ENCODE results near the gene AP3D1.
"Not testable (repeated sequence)": the region's sequence is repeated elsewhere in the genome, so short reads cannot be mapped to it uniquely, and the experiment has no call there.

AP3D1 gene

DNA sequence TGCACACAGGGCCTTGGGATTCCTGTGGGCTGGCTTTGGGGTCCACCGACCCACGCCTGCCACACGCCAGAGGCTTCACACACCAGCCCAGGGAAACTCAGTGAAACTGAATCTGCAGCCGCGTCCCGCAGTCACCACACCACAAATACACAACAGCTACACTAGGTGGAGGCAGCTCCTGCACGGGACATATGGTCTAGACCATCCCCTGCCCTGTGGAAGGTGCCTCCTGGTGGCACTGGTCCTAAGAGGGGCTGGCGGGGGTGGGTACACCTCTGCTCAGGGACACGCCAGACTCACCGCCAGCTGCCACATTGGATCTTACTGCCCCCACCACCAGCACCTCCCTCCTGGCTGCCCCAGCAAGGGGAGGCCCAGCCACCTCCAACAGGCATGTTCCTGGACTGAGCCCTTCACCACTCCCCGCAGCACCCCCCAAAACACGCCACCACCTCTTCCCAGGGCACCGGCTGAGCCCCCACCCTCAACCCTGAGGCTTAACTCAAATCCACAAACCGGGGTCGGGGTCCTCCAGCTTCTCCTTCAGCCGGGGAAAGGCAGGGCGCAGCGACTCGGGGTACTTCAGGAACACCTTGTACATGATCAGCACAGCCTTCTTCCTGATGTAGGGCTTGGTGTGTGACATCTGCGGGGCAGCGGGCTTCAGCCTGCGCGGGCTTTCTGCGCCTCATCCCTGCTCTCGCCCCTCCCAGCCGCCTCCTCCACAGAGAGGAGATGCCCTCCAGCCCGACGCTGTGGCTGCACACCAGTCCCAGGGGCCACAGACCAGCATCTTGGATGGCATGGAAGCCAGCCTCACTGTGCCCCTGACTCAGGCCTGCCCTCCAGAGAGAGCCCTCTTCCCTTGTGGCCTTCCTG, 21.2 kb downstream of the AP3D1 start:
- TF ChIP-seq, protein P1, sequence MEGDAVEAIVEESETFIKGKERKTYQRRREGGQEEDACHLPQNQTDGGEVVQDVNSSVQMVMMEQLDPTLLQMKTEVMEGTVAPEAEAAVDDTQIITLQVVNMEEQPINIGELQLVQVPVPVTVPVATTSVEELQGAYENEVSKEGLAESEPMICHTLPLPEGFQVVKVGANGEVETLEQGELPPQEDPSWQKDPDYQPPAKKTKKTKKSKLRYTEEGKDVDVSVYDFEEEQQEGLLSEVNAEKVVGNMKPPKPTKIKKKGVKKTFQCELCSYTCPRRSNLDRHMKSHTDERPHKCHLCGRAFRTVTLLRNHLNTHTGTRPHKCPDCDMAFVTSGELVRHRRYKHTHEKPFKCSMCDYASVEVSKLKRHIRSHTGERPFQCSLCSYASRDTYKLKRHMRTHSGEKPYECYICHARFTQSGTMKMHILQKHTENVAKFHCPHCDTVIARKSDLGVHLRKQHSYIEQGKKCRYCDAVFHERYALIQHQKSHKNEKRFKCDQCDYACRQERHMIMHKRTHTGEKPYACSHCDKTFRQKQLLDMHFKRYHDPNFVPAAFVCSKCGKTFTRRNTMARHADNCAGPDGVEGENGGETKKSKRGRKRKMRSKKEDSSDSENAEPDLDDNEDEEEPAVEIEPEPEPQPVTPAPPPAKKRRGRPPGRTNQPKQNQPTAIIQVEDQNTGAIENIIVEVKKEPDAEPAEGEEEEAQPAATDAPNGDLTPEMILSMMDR (IDR thresholded peaks at IDR 0.05; ENCODE audit: extremely low read depth, missing control alignments), result no peak
- no peak for DNase-seq (ENCODE audit: low spot score)

DNA sequence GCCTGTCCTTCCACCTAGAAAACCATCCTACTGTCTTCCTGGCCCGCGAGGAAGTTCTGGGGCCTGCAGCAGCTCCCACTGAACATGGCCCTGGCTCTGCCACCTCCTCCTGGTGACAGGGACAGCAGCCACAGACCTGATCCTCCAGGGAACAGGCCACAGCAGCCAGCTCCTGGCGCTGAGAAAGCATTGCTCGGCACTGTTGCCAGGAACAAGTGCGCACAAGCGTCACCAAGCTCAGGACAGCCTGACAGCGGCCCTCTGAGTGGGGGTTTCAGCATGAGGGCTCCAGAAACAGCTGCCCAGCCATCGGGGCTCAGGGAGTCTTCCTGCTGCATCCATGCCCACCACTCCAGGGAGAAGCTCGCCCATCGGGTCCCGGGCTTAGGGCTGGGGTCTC, 21.9 kb downstream of the AP3D1 start:
- DNase-seq (ENCODE audit: low spot score), result no peak
- TF ChIP-seq, protein P1 (IDR thresholded peaks at IDR 0.05; ENCODE audit: extremely low read depth, missing control alignments), result no peak

DNA sequence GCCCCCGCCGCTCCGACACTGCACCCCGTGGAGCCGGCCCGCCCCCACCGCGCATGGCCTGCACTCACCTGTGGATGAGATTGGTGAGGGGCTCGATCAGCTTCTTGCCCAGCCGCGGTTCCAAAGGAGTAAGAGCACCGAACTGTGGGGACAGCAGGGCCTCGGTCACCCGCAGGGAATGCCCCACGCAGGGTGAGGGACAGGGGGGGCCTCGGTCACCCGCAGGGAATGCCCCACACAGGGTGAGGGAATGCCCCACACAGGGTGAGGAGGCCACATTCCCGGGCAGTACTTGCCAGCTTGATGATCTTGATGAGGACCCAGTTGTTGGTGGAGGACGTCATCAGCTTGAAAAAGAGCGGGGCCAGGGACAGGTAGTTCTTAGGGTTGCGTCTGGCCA, 22.3 kb downstream of the AP3D1 start:
- DNase-seq (ENCODE audit: low spot score), result no peak
- TF ChIP-seq, protein P1 (IDR thresholded peaks at IDR 0.05; ENCODE audit: extremely low read depth, missing control alignments), result no peak

DNA sequence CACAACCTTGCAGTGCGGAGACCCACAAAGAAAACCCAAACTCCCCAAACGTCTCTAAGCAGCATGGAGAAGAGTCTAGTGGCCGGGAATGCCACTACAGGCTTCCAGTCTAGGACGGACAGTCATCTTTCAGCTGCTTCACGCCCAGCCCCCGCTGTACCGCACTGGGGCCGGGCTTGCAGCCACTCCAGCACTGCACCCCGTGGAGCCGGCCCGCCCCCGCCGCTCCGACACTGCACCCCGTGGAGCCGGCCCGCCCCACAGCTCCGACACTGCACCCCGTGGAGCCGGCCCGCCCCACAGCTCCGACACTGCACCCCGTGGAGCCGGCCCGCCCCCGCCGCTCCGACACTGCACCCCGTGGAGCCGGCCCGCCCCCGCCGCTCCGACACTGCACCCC, 23.1 kb downstream of the AP3D1 start:
- DNase-seq (ENCODE audit: low spot score), result not testable (repeated sequence)

DNA sequence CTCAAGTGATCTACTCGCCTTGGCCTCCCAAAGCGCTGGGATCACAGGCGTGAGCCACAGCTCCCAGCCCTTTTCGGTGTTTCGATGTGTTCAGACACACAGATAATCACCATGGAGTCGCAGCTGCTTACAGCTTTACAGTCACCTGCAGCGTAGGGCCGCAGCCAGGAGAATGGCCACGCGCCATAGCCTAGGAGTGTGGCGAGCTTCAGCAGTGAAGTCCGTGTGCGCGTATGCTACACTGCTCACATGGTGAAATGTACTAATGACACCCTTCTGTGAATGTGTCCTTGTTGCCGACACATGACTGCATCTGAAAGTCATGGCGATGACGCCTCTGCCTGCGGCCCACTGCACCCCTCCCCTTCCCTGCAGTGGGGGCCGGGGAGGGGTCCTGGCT, 23.6 kb downstream of the AP3D1 start:
- DNase-seq (ENCODE audit: low spot score), result no peak
- TF ChIP-seq, protein P1 (IDR thresholded peaks at IDR 0.05; ENCODE audit: extremely low read depth, missing control alignments), result no peak

DNA sequence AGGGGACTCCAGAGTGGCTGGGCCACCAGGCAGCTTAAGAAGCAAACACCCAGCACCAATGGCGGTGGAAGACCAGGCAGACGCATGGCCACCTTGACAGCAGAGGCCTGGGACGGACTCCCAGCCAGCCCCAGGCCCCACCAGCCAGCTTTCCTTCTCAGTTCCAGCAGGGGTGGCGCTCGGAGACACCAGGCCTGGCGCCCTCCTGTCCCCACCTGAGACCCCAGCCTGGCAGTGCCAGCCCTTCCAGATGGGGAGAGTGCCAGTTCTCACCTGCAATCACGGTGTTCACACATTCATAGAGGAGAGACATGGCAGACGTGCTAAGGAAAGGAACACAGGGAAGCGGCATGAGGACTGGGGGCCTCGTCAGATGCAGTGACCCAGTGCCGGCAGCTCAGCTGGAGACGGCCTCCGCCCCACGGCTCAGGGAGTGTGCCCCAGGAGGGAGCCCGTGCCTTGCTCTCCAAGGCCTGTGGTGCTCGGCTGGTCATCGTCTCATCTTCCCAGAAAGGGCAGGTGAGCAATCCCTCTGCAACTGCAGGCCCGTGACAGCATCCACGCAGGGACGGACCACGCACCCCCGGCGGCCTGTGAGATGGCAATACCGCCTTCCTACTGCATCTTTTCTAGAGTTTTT, 24.4 kb downstream of the AP3D1 start:
- DNase-seq (ENCODE audit: low spot score), result no peak
- TF ChIP-seq, protein P1 (IDR thresholded peaks at IDR 0.05; ENCODE audit: extremely low read depth, missing control alignments), result no peak

DNA sequence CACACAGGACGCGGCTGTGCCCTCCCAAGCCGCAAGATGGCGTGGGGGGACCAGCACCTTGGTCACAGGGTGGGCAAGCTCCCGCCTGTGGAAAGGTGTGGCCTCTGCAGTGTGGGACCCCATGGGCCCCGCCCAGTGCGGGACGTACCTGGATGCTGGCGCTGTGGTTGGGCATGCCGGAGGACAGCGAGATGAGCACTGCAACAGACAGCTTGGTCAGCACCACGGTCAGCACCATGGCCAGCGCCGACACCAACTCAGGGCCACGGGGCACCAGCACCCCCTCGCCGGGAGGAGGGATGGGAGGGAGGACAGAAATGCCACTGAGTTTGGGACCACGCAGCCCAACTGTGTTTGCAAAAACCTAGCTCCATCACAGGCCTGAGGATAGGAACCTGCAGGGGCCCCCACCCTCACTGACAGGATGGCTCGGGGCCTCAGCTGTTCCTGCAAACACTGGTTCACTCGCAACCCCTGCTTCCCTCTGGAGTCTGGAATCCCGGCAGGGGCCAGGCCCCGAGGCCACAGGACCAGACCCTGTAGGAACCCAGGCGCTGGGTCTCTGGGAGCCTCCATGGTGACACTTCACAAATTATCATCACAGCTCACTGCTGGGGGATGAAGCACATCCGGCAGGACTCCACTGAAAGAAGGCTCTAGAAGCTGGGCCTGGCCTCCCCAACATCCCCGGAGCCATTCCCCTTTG, 27.5 kb downstream of the AP3D1 start:
- DNase-seq (ENCODE audit: low spot score), result no peak

More for the DNA sequence above, 27.5 kb downstream of the AP3D1 start:
- TF ChIP-seq, protein P1 (IDR thresholded peaks at IDR 0.05; ENCODE audit: extremely low read depth, missing control alignments), result no peak
